ENCODE measurements around the gene SNX17. TPM values are rescaled to one million over a fixed set of nuclear protein-coding genes. Genes with fewer than 3 reads are reported as not detected.

SNX17 gene
- total RNA-seq, 1 donor from 2014 or later = 69.9 TPM

GRCh38 chr2:27375513-27376099 is 5.2 kb downstream of the SNX17 start:
- no peak for FAIRE-seq
- Mint-ChIP-seq H3K4me3 (ENCODE audit: unreplicated experiment) (no peak overlapping the region), H3K9me3 (ENCODE audit: unreplicated experiment) (peaks cover 2% of the 10 kb centered on the region), H3K36me3 (ENCODE audit: low read depth, unreplicated experiment) (peaks cover 14% of the 10 kb centered on the region), H3K4me1 (ENCODE audit: low read depth, unreplicated experiment) (peaks cover 19% of the 10 kb centered on the region), H3K27me3 (ENCODE audit: low read depth, unreplicated experiment) (no peaks in the 10 kb centered on the region), H3K27ac (ENCODE audit: unreplicated experiment) (no peak overlapping the region)
- DNase-seq (ENCODE audit: low read depth) = no peak
- H3K79me2 ChIP-seq (ENCODE audit: insufficient read depth, low read length) = peaks cover 90% of the 10 kb centered on the region
- no peak overlapping the region for H3K9ac ChIP-seq (ENCODE audit: low read length)
- H3K27ac ChIP-seq (ENCODE audit: low read depth, low read length) = no peak overlapping the region
- H3K4me1 ChIP-seq (ENCODE audit: insufficient read depth, low read length) = peaks cover 19% of the 10 kb centered on the region
- no peaks in the 10 kb centered on the region for H3K9me3 ChIP-seq (ENCODE audit: insufficient read depth, low read depth, low read length)
- no peaks in the 10 kb centered on the region for H3K27me3 ChIP-seq (ENCODE audit: insufficient read depth, low read length)
- peaks cover 48% of the 10 kb centered on the region for H4K20me1 ChIP-seq (ENCODE audit: insufficient read depth, low read length)
- no peak overlapping the region for H2AFZ ChIP-seq (ENCODE audit: low read depth, low read length)
- H3K4me3 ChIP-seq (ENCODE audit: insufficient read depth, low read depth, low read length) = no peak overlapping the region
- TF ChIP-seq CTCF (IDR thresholded peaks at IDR 0.05; ENCODE audit: insufficient read depth, low read depth, low read length) = no peak
- no peak for TF ChIP-seq EZH2 (IDR thresholded peaks at IDR 0.05; ENCODE audit: insufficient read depth, low read length)
- H3K36me3 ChIP-seq (ENCODE audit: insufficient read depth, low read length) = peaks cover 32% of the 10 kb centered on the region
- H3K4me2 ChIP-seq (ENCODE audit: low read length) = no peak overlapping the region

- no peaks in the 10 kb centered on the region for H3K9me3 ChIP-seq (ENCODE audit: insufficient read depth, low read depth, low read length)
- H4K20me1 ChIP-seq (ENCODE audit: insufficient read depth, low read length) = peaks cover 48% of the 10 kb centered on the region
- no peak overlapping the region for H3K4me2 ChIP-seq (ENCODE audit: low read length)
- no peak overlapping the region for H2AFZ ChIP-seq (ENCODE audit: low read depth, low read length)
- H3K4me1 ChIP-seq (ENCODE audit: insufficient read depth, low read length) = peaks cover 22% of the 10 kb centered on the region
- FAIRE-seq (no peak), DNase-seq (ENCODE audit: low read depth) (no peak)
- no peak overlapping the region for H3K27ac ChIP-seq (ENCODE audit: low read depth, low read length)
- H3K36me3 ChIP-seq (ENCODE audit: insufficient read depth, low read length) = peaks cover 32% of the 10 kb centered on the region
- TF ChIP-seq EZH2 (IDR thresholded peaks at IDR 0.05; ENCODE audit: insufficient read depth, low read length) (no peak), CTCF (IDR thresholded peaks at IDR 0.05; ENCODE audit: insufficient read depth, low read depth, low read length) (no peak)
- no peak overlapping the region for H3K27ac Mint-ChIP-seq (ENCODE audit: unreplicated experiment)
- no peaks in the 10 kb centered on the region for H3K27me3 ChIP-seq (ENCODE audit: insufficient read depth, low read length)
- H3K9ac ChIP-seq (ENCODE audit: low read length) = no peak overlapping the region
- no peak overlapping the region for H3K4me3 ChIP-seq (ENCODE audit: insufficient read depth, low read depth, low read length)
- peaks cover 85% of the 10 kb centered on the region for H3K79me2 ChIP-seq (ENCODE audit: insufficient read depth, low read length)
- peaks cover 14% of the 10 kb centered on the region for H3K36me3 Mint-ChIP-seq (ENCODE audit: low read depth, unreplicated experiment)
- peaks cover 2% of the 10 kb centered on the region for H3K9me3 Mint-ChIP-seq (ENCODE audit: unreplicated experiment)
- peaks cover 18% of the 10 kb centered on the region for H3K4me1 Mint-ChIP-seq (ENCODE audit: low read depth, unreplicated experiment)
- H3K27me3 Mint-ChIP-seq (ENCODE audit: low read depth, unreplicated experiment) = no peaks in the 10 kb centered on the region
- no peak overlapping the region for H3K4me3 Mint-ChIP-seq (ENCODE audit: unreplicated experiment)
Measured at GRCh38 chr2:27376151-27376865, 5.9 kb downstream of the SNX17 start.
